ENCODE data around the gene EXT2.

The EXT2 gene

GRCh38 chr11:44174842-44175241 is 79.4 kb downstream of the EXT2 start:
- no peak overlapping the region for H3K27ac ChIP-seq (ENCODE audit: low read length)
- H3K36me3 ChIP-seq (replicated peaks; ENCODE audit: insufficient read depth, low read length): no peaks in the 10 kb centered on the region
- no peaks in the 10 kb centered on the region for H3F3A ChIP-seq (ENCODE audit: insufficient read depth, low read length)
- no peaks in the 10 kb centered on the region for H4K20me1 ChIP-seq (ENCODE audit: insufficient read depth, low read length)
- no peaks in the 10 kb centered on the region for H3K9me2 ChIP-seq (replicated peaks; ENCODE audit: insufficient read depth, low read length)
- no peaks in the 10 kb centered on the region for H3K9me3 ChIP-seq (replicated peaks; ENCODE audit: insufficient read depth, low read length)
- no peak overlapping the region for H3K4me2 ChIP-seq (ENCODE audit: low read depth, low read length)
- H3K9ac ChIP-seq (ENCODE audit: low read length): no peak overlapping the region
- H3K4me3 ChIP-seq (ENCODE audit: low read length): no peak overlapping the region
- H3K27me3 ChIP-seq (replicated peaks; ENCODE audit: insufficient read depth, low read length): no peaks in the 10 kb centered on the region
- no peak overlapping the region for H2AFZ ChIP-seq (ENCODE audit: low read length)
- no peak for DNase-seq
- no peaks in the 10 kb centered on the region for H3K79me2 ChIP-seq (ENCODE audit: low read length)
- no peaks in the 10 kb centered on the region for H3K4me1 ChIP-seq (ENCODE audit: low read length)
- TF ChIP-seq EZH2 (optimal IDR thresholded peaks at IDR 0.05; ENCODE audit: low read depth, low read length) (no peak), CTCF (IDR thresholded peaks at IDR 0.05; ENCODE audit: low read length) (no peak), EZH2phosphoT487 (IDR thresholded peaks at IDR 0.05; ENCODE audit: low read length) (no peak)

GRCh38 chr11:44176546-44177213 is 81.2 kb downstream of the EXT2 start:
- Histone ChIP-seq H3K36me3 (replicated peaks; ENCODE audit: insufficient read depth, low read length) (no peaks in the 10 kb centered on the region), H3K9ac (ENCODE audit: low read length) (no peak overlapping the region), H3F3A (ENCODE audit: insufficient read depth, low read length) (no peaks in the 10 kb centered on the region), H2AFZ (ENCODE audit: low read length) (no peak overlapping the region), H3K27ac (ENCODE audit: low read length) (no peak overlapping the region), H3K9me2 (replicated peaks; ENCODE audit: insufficient read depth, low read length) (no peaks in the 10 kb centered on the region), H3K9me3 (replicated peaks; ENCODE audit: insufficient read depth, low read length) (no peaks in the 10 kb centered on the region), H3K27me3 (replicated peaks; ENCODE audit: insufficient read depth, low read length) (no peaks in the 10 kb centered on the region), H3K4me3 (ENCODE audit: low read length) (no peak overlapping the region), H3K79me2 (ENCODE audit: low read length) (no peaks in the 10 kb centered on the region), H3K4me1 (ENCODE audit: low read length) (no peaks in the 10 kb centered on the region), H3K4me2 (ENCODE audit: low read depth, low read length) (no peak overlapping the region), H4K20me1 (ENCODE audit: insufficient read depth, low read length) (no peaks in the 10 kb centered on the region)
- TF ChIP-seq CTCF (IDR thresholded peaks at IDR 0.05; ENCODE audit: low read length) (no peak), EZH2 (optimal IDR thresholded peaks at IDR 0.05; ENCODE audit: low read depth, low read length) (no peak), EZH2phosphoT487 (IDR thresholded peaks at IDR 0.05; ENCODE audit: low read length) (no peak)
- no peak for DNase-seq

GRCh38 chr11:44177905-44178304 is 82.4 kb downstream of the EXT2 start:
- Histone ChIP-seq H2AFZ (ENCODE audit: low read length) (no peak overlapping the region), H3K27ac (ENCODE audit: low read length) (no peak overlapping the region), H3K4me2 (ENCODE audit: low read depth, low read length) (no peak overlapping the region), H3K79me2 (ENCODE audit: low read length) (no peaks in the 10 kb centered on the region), H3K36me3 (replicated peaks; ENCODE audit: insufficient read depth, low read length) (no peaks in the 10 kb centered on the region), H3K4me3 (ENCODE audit: low read length) (no peak overlapping the region), H3K9me3 (replicated peaks; ENCODE audit: insufficient read depth, low read length) (no peaks in the 10 kb centered on the region), H3K4me1 (ENCODE audit: low read length) (no peaks in the 10 kb centered on the region), H3K9ac (ENCODE audit: low read length) (no peak overlapping the region), H3K27me3 (replicated peaks; ENCODE audit: insufficient read depth, low read length) (no peaks in the 10 kb centered on the region), H4K20me1 (ENCODE audit: insufficient read depth, low read length) (no peaks in the 10 kb centered on the region), H3F3A (ENCODE audit: insufficient read depth, low read length) (no peaks in the 10 kb centered on the region), H3K9me2 (replicated peaks; ENCODE audit: insufficient read depth, low read length) (no peaks in the 10 kb centered on the region)
- DNase-seq: no peak
- no peak for TF ChIP-seq EZH2phosphoT487 (IDR thresholded peaks at IDR 0.05; ENCODE audit: low read length)
- no peak for TF ChIP-seq CTCF (IDR thresholded peaks at IDR 0.05; ENCODE audit: low read length)
- TF ChIP-seq EZH2 (optimal IDR thresholded peaks at IDR 0.05; ENCODE audit: low read depth, low read length): no peak

Measured in MM.1S (cell line).